Stomach (tissue), 9 donors: ENCODE data around the gene SGPP1. TPM values are rescaled to one million over a fixed set of nuclear protein-coding genes. Genes with fewer than 3 reads are reported as not detected.
"Not testable (repeated sequence)": the region's sequence is repeated elsewhere in the genome, so short reads cannot be mapped to it uniquely, and the experiment has no call there.

Source experiments
- DNase-seq, 2 donors: peaks; one replicate each; pipeline versions ENCODE4 v3.0.0 to v3.0.0-alpha.2; 2013 to 2019
- H3K27ac ChIP-seq, 5 donors: fragments of 200-600 bp in 4 of 5; sonication (generic) in 4 of 5; one replicate each; pipeline ENCODE4 v1.5.1; 2013 to 2019; ENCODE audit warnings: mild to moderate bottlenecking in 1 of 5, moderate library complexity in 1 of 5
- H3K27me3 ChIP-seq, 3 donors: fragments of 200-600 bp; sonication (generic); one replicate each; pipeline ENCODE4 v1.5.1; 2017 to 2019; ENCODE audit warnings: mixed run types in 1 of 3
- H3K36me3 ChIP-seq, 4 donors: fragments of 200-600 bp; sonication (generic); 1 replicate in 3 of 4; 2 replicates in 1 of 4; pipeline ENCODE4 v1.5.1; 2016 to 2019
- H3K4me1 ChIP-seq, 4 donors: fragments of 200-600 bp; sonication (generic); one replicate each; pipeline ENCODE4 v1.5.1; 2016 to 2019
- H3K4me3 ChIP-seq, 4 donors: fragments of 200-600 bp; sonication (generic) in 3 of 4; one replicate each; pipeline ENCODE4 v1.5.1; 2016 to 2019; ENCODE audit warnings: mild to moderate bottlenecking in 1 of 4
- H3K9me3 ChIP-seq, 4 donors: fragments of 200-600 bp; sonication (generic); one replicate each; pipeline ENCODE4 v1.5.1; 2016 to 2019
- EP300 ChIP-seq: sonication (generic); formaldehyde crosslinking; IDR thresholded peaks from one replicate; pipeline ENCODE4 v1.6.1; 2017; ENCODE audit warnings: antibody characterized with exemption
- POLR2A ChIP-seq, 4 donors: fragments of 450-650 bp; IDR thresholded peaks; one replicate each; pipeline ENCODE4 v1.6.1; 2016; ENCODE audit warnings: antibody characterized with exemption in 4 of 4, control low read depth in 2 of 4, mild to moderate bottlenecking in 1 of 4, moderate library complexity in 1 of 4
- POLR2AphosphoS5 ChIP-seq, 3 donors: sonication (generic); formaldehyde crosslinking; IDR thresholded peaks; one replicate each; pipeline ENCODE4 v1.6.1; 2016; ENCODE audit warnings: antibody characterized with exemption in 3 of 3
- WGBS, 5 donors: extraction: QIAGEN DNeasy Blood & Tissue Kit in 3 of 5; methylation state at CpG; one replicate each; pipeline versions ENCODE4 v1.1.5 to v1.1.7; 2013 to 2018; 5-methylcytosine and 5-hydroxymethylcytosine counted together
- intact Hi-C: fragments of 100-400 bp; cut with DNase I; formaldehyde crosslinking; loops from one replicate; pipeline ENCODE4 v1.15.1; 2023; ENCODE audit warnings: low total_unique reads
- polyA plus RNA-seq, 3 donors: library from polyadenylated mRNA; stranded (reverse); fragments of 200-250 nt; gene quantifications; one replicate each; pipeline ENCODE4 v1.2.3, GENCODE V29; 2013
- total RNA-seq, 5 donors: library from RNA; depleted of rRNA; stranded (reverse); fragments of >200 nt; gene quantifications; one replicate each; pipeline versions ENCODE4 v1.1.0 to v1.2.3, GENCODE V29; 2014 to 2016
- TF ChIP-seq, protein P1 (sequence below), 7 experiments: fragments of 450-650 bp in 4 of 7; fragments of 200-600 bp in 3 of 7; sonication (generic) in 3 of 7; IDR thresholded peaks; one replicate each; pipeline ENCODE4 v1.5.1; 2016 to 2019; ENCODE audit warnings: antibody characterized with exemption in 7 of 7, control low read depth in 2 of 7, mild to moderate bottlenecking in 1 of 7
- donor health status: healthy with polysubstance abuse.
- donor health status: Bipolar disorder and iron deficiency.
- donor health status: healthy.

Gene SGPP1
- total and polyA plus RNA-seq, 8 donors: 2.7 to 37.7 (median 16.6) TPM

DNA sequence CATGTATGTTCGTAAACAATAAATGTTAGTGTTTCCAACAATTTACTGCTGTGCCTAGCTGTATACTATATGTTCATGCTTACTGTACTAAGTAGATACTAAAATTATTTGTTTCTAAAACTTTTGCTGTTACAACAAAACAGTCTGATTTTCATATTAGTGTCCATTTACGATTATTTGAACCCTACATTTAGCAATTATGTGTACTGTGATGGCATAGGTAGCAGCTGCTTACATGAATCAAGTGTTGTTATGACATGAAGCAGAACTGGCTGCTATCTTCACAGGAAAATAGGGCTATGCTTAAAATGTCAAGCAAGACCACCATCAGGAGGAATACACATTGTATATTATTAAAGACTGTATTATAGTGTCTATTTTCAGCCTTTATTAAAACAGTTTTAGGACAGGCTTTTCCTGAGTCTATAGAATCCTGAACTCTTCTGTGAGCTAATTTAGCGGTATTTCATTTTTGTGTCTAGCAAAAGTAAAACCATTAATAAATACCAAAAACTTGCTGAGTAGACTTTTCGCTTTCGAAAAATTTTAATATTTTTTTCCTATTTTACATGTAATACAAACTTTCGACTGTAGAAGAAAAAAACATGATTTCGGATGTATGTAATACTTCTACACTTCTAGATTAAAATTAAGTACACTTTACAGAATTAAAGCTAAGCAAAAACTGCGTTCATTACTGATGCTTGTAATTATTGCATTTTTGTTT, 85.0 kb downstream of the SGPP1 start:
- WGBS, 5 donors: 67 to 71% (median 68%) methylated on average over 8 of the region's 8 CpGs
- Histone ChIP-seq H3K4me3 (peak overlapping the region; percentile 60 to 68 (median 64)), H3K4me1 (peaks cover 6 to 29% (median 18%) of the 10 kb centered on the region in 4 donors), H3K27ac (peak overlapping the region in 4 of 5 donors; percentile 93 to 97 (median 96)), H3K27me3 (no peaks in the 10 kb centered on the region), H3K36me3 (peaks cover 0 to 4% (median 0%) of the 10 kb centered on the region in 4 donors), H3K9me3 (no peaks in the 10 kb centered on the region)
- intact Hi-C loops: no loop called here
- peak in 1 of 2 donors; percentile 22 for DNase-seq
- TF ChIP-seq POLR2A (IDR thresholded peaks at IDR 0.05) (no peak), EP300 (no peak), POLR2AphosphoS5 (IDR thresholded peaks at IDR 0.05) (no peak)
- TF ChIP-seq, protein P1, sequence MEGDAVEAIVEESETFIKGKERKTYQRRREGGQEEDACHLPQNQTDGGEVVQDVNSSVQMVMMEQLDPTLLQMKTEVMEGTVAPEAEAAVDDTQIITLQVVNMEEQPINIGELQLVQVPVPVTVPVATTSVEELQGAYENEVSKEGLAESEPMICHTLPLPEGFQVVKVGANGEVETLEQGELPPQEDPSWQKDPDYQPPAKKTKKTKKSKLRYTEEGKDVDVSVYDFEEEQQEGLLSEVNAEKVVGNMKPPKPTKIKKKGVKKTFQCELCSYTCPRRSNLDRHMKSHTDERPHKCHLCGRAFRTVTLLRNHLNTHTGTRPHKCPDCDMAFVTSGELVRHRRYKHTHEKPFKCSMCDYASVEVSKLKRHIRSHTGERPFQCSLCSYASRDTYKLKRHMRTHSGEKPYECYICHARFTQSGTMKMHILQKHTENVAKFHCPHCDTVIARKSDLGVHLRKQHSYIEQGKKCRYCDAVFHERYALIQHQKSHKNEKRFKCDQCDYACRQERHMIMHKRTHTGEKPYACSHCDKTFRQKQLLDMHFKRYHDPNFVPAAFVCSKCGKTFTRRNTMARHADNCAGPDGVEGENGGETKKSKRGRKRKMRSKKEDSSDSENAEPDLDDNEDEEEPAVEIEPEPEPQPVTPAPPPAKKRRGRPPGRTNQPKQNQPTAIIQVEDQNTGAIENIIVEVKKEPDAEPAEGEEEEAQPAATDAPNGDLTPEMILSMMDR (IDR thresholded peaks at IDR 0.05): no peak

DNA sequence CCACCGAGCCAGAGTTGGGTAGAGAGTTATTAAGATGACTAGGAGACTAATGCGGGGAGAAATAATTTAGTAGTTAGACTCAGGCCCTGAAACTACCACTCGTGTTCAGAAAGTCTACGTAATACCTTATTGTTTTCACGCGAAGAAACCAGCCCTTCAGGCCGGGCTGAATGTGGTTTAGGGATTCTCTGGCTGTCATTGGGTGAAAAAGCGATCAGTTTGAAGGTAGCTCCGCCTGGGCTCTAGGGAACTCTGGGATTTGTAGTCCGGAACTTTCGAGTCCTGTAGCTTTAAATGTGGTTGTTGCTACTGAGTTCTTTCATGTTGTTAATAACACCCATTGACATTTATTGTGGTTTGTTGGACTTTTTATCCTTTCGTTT, 85.6 kb downstream of the SGPP1 start:
- H3K27me3 ChIP-seq: no peaks in the 10 kb centered on the region
- no peak for TF ChIP-seq EP300
- TF ChIP-seq POLR2AphosphoS5 (IDR thresholded peaks at IDR 0.05): peak in 2 of 3 donors; percentile 3 to 4
- peak overlapping the region; percentile 60 to 68 (median 64) for H3K4me3 ChIP-seq
- DNase-seq: peak; percentile 80 to 98
- no peaks in the 10 kb centered on the region for H3K9me3 ChIP-seq
- peak overlapping the region; percentile 52 to 97 (median 96) for H3K27ac ChIP-seq
- WGBS, 5 donors: 0 to 1% (median 0%) methylated on average over 12 of the region's 12 CpGs
- H3K4me1 ChIP-seq: peaks cover 6 to 32% (median 18%) of the 10 kb centered on the region in 4 donors
- H3K36me3 ChIP-seq: peaks cover 0 to 4% (median under 1%) of the 10 kb centered on the region in 4 donors
- intact Hi-C loops: no loop called here

DNA sequence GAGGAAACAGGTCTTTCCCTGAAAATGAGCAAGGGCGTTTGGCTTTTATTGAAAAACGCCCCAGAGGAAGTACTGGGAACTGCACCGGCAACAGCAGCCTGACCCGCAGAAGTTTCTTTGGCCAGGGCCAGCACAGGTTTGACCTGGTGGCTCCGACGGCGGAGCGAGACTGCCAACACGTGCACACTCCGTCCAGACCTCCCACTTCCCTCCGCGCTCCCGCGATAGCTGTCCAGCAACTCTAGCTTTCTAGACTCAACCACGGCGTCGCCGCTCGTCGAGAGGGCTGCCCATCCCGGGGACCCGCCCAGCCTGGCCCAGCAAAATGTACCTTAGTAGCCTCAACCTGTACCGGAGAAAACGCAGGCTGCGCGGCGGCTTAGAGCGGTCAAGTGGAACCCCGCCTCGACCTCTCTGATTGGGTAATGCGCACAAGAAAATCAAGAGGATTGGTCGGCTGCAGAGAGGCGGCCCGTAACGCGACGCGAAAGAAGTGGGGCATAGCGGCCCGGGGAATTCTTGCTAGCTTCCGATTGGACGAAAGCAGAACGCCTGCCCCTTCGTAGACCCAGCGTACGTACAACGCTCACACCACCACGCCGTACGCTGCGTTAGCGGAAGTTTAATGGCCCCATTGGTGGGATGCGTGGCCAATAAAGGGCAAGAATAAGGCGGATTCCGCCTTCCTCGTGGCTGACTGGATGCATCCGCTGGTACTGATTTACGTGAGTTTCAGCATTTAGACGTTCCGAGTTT, 86.2 kb downstream of the SGPP1 start, which contains the start of gene WDR89:
Gene WDR89 (minus strand): TSS at position 399 of the 756 bp plus-strand sequence. CDS start 41,929 bp downstream, outside the sequence.
- DNase-seq: peak; percentile 97 to 100
- TF ChIP-seq, protein P1 (IDR thresholded peaks at IDR 0.05): peak in 6 of 7 experiments; percentile 80 to 93 (median 88)
- TF ChIP-seq EP300 (no peak), POLR2A (IDR thresholded peaks at IDR 0.05) (peak in 1 of 4 donors; percentile 58), POLR2AphosphoS5 (IDR thresholded peaks at IDR 0.05) (peak in 2 of 3 donors; percentile 8 to 57)
- Histone ChIP-seq H3K36me3 (peaks cover 0 to 4% (median 2%) of the 10 kb centered on the region in 4 donors), H3K4me1 (peaks cover 6 to 32% (median 18%) of the 10 kb centered on the region in 4 donors), H3K9me3 (no peaks in the 10 kb centered on the region), H3K27me3 (no peaks in the 10 kb centered on the region), H3K4me3 (peak within 1 kb of the TSS; percentile 60 to 68 (median 64)), H3K27ac (peak within 1 kb of the TSS; percentile 93 to 97 (median 96))
- intact Hi-C loops: no loop called here
- 0% methylated on average over 35 to 60 of the region's 60 CpGs for WGBS, 5 donors

DNA sequence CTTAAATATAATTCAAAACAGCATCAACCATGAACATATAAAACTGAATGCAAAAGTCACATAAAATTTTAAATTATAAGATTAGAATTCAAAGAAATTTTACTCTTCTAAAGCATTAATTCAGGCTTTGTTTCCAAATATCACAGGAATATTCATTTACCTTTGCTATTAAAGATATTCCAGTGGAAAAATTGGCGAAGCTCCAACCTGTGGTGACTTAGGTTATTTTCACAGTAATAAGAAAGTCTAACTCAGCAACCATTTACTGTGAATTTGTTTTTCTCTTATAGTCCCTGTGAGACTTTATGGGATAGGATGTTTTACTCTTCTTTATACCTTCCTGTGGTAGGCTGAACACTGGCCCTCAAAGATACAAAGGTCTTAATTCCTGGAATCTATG, 89.4 kb downstream of the SGPP1 start:
- H3K4me1 ChIP-seq: peaks cover 6 to 36% (median 21%) of the 10 kb centered on the region in 4 donors
- H3K9me3 ChIP-seq: peaks cover 0 to 15% (median 8%) of the 10 kb centered on the region in 4 donors
- H3K27me3 ChIP-seq: no peaks in the 10 kb centered on the region
- 77 to 100% (median 87%) methylated on average over 1 of the region's 1 CpG for WGBS, 5 donors
- intact Hi-C loops: no loop called here
- no peak for DNase-seq
- no peak overlapping the region for H3K4me3 ChIP-seq
- H3K36me3 ChIP-seq: peaks cover 0 to 4% (median 2%) of the 10 kb centered on the region in 4 donors
- no peak overlapping the region for H3K27ac ChIP-seq
- TF ChIP-seq EP300: no peak
- TF ChIP-seq, protein P1 (IDR thresholded peaks at IDR 0.05): no peak
- TF ChIP-seq POLR2A (IDR thresholded peaks at IDR 0.05): no peak
- no peak for TF ChIP-seq POLR2AphosphoS5 (IDR thresholded peaks at IDR 0.05)

DNA sequence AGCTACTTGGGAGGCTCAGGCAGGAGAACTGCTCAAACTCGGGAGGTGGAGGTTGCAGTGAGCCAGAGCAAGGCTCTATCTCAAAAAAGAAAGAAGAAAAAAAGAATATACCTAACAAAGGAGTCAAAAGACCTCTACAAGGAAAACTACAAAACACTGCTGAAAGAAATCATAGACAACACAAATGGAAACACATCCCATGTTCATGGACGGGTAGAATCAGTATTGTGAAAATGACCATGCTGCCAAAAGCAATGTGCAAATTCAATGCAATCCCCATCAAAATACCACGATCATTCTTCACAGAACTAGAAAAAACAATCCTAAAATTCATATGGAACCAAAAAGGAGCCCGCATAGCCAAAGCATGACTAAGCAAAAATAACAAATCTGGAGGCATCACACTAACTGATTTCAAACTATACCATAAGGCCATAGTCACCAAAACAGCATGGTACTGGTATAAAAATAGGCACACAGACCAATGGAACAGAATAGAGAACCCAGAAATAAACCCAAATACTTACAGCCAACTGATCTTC, 91.7 kb downstream of the SGPP1 start:
- peaks cover 0 to 15% (median 8%) of the 10 kb centered on the region in 4 donors for H3K9me3 ChIP-seq
- H3K36me3 ChIP-seq, H3K27ac ChIP-seq, H3K4me3 ChIP-seq, H3K27me3 ChIP-seq, intact Hi-C loops, DNase-seq: not testable (repeated sequence)
- peaks cover 6 to 35% (median 20%) of the 10 kb centered on the region in 4 donors for H3K4me1 ChIP-seq
- WGBS, 5 donors: 88 to 98% (median 96%) methylated on average over 4 of the region's 4 CpGs
